Right atrium auricular region (tissue), 2 donors: Measurements from ENCODE around the gene ABHD6. TPM values are rescaled to one million over a fixed set of nuclear protein-coding genes. Genes with fewer than 3 reads are reported as not detected.
"Not testable (repeated sequence)": the region's sequence is repeated elsewhere in the genome, so short reads cannot be mapped to it uniquely, and the experiment has no call there.

Experiments
- DNase-seq: peaks from one replicate; pipeline ENCODE4 v3.0.0-alpha.2; 2019; ENCODE audit warnings: low spot score
- H3K27ac ChIP-seq, 2 donors: fragments of 200-600 bp; sonication (generic); 1 replicate in 1 of 2; 2 replicates in 1 of 2; pipeline ENCODE4 v1.5.1; 2016 to 2019
- H3K27me3 ChIP-seq, 2 donors: fragments of 200-600 bp; sonication (generic); one replicate each; pipeline versions ENCODE4 v1.5.1 to v1.6.0; 2017 to 2019
- H3K36me3 ChIP-seq: fragments of 200-600 bp; sonication (generic); one replicate; pipeline ENCODE4 v1.5.1; 2016
- H3K4me1 ChIP-seq, 2 donors: fragments of 200-600 bp; sonication (generic); one replicate each; pipeline versions ENCODE4 v1.5.1 to v1.6.0; 2017 to 2019
- H3K4me3 ChIP-seq, 2 donors: fragments of 200-600 bp; sonication (generic); 1 replicate in 1 of 2; 2 replicates in 1 of 2; pipeline ENCODE4 v1.5.1; 2017 to 2019; ENCODE audit warnings: mild to moderate bottlenecking in 1 of 2, moderate library complexity in 1 of 2
- H3K9me3 ChIP-seq, 2 donors: fragments of 200-600 bp; sonication (generic); one replicate each; pipeline ENCODE4 v1.5.1; 2019
- total RNA-seq, 2 donors: library from RNA; depleted of rRNA; stranded (reverse); fragments of >200 nt; gene quantifications; one replicate each; pipeline ENCODE4 v1.1.0, GENCODE V29; 2016
- TF ChIP-seq, protein P1 (sequence below), 2 donors: fragments of 200-600 bp; sonication (generic); IDR thresholded peaks; one replicate each; pipeline ENCODE4 v1.5.1; 2019; ENCODE audit warnings: antibody characterized with exemption in 2 of 2

Gene ABHD6
- total RNA-seq, 2 donors from 2014 or later, result 11.3 to 13.8 TPM

DNA sequence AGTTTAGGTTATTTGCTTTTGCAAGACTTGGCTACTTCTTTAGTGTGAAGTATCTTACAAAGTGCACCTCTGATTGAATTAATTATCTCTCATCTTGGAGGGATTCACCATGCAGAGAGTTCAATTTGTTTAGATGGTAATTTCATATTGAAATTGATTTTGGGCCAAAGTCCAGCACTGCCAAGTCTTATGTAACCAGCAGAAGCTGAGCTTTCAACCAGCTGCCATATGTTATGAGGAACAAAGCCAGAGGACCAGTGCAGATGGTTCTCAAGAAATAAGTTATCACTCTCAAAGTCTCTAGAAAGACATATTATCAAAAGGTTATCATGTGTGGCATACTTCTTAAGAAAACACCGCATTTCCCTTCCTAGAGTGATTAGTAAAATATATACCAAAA, 29.0 kb downstream of the ABHD6 start:
- Histone ChIP-seq H3K9me3 (no peaks in the 10 kb centered on the region), H3K27me3 (no peaks in the 10 kb centered on the region), H3K36me3 (peaks cover 29% of the 10 kb centered on the region), H3K4me1 (no peaks in the 10 kb centered on the region), H3K4me3 (no peak overlapping the region), H3K27ac (no peak overlapping the region)
- DNase-seq, result no peak
- TF ChIP-seq, protein P1, sequence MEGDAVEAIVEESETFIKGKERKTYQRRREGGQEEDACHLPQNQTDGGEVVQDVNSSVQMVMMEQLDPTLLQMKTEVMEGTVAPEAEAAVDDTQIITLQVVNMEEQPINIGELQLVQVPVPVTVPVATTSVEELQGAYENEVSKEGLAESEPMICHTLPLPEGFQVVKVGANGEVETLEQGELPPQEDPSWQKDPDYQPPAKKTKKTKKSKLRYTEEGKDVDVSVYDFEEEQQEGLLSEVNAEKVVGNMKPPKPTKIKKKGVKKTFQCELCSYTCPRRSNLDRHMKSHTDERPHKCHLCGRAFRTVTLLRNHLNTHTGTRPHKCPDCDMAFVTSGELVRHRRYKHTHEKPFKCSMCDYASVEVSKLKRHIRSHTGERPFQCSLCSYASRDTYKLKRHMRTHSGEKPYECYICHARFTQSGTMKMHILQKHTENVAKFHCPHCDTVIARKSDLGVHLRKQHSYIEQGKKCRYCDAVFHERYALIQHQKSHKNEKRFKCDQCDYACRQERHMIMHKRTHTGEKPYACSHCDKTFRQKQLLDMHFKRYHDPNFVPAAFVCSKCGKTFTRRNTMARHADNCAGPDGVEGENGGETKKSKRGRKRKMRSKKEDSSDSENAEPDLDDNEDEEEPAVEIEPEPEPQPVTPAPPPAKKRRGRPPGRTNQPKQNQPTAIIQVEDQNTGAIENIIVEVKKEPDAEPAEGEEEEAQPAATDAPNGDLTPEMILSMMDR (IDR thresholded peaks at IDR 0.05), result no peak

DNA sequence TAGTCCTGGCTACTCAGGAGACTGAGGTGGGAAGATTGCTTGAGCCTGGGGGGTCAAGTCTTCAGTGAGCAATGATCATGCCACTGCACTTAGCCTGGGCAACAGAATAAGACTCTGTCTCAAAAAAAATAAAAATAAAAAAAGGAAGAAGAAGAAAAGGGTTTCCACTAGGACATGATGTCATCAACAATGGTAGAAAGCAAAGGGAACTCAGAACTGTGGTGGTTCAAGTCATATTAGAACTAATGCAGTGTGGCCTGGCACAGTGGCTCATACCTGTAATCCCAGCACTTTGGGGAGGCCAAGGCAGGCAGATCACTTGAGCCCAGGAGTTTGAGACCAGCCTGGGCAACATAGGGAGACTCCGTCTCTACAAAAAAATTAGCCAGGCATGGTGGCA, 30.0 kb downstream of the ABHD6 start:
- H3K9me3 ChIP-seq, H3K27me3 ChIP-seq, H3K4me1 ChIP-seq, H3K27ac ChIP-seq, H3K4me3 ChIP-seq, DNase-seq: not testable (repeated sequence)
- peaks cover 29% of the 10 kb centered on the region for H3K36me3 ChIP-seq

DNA sequence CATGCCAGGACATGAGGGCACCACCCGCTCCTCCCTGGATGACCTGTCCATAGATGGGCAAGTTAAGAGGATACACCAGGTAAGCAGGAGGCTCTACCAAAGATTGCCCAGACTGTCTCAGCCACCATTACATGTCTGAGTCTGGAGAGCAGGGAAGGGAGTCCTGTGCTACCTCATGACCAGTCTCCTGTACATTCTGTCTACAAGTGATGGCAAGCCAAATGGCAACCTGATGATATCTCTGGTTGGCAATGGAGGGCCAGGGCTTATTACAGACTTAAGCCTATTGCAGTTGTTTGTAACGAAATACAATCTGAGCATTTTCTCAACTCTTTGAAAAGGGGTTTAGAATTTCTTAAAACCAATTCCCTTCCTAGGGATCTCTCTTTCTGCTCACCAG, 31.8 kb downstream of the ABHD6 start:
- Histone ChIP-seq H3K4me1 (peaks cover 0 to 7% of the 10 kb centered on the region in 2 donors), H3K4me3 (no peak overlapping the region), H3K9me3 (no peaks in the 10 kb centered on the region), H3K27ac (no peak overlapping the region), H3K27me3 (no peaks in the 10 kb centered on the region), H3K36me3 (peaks cover 29% of the 10 kb centered on the region)
- DNase-seq, result no peak
- TF ChIP-seq, protein P1 (IDR thresholded peaks at IDR 0.05), result no peak

DNA sequence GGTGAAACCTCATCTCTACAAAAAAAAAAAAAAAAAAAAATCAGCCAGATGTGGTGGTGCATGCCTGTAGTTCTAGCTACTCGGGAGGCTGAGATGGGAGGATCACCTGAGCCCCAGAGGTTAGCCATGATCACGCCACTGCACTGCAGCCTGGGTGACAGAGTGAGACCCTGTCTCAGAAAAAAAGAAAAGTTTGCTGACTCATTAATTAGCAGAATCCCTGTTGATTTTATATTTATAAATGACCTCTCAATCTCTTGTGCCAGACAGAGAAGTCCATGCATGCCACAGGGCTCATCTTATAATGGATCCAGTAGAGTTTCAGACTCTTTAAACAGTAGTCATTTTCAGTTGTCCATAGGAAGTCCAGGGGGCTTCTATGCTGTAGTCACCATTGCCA, 32.9 kb downstream of the ABHD6 start:
- peaks cover 0 to 7% of the 10 kb centered on the region in 2 donors for H3K4me1 ChIP-seq
- TF ChIP-seq, protein P1 (IDR thresholded peaks at IDR 0.05), result no peak
- no peak overlapping the region for H3K27ac ChIP-seq
- H3K27me3 ChIP-seq, result no peaks in the 10 kb centered on the region
- peaks cover 29% of the 10 kb centered on the region for H3K36me3 ChIP-seq
- DNase-seq, result no peak
- no peak overlapping the region for H3K4me3 ChIP-seq
- no peaks in the 10 kb centered on the region for H3K9me3 ChIP-seq

DNA sequence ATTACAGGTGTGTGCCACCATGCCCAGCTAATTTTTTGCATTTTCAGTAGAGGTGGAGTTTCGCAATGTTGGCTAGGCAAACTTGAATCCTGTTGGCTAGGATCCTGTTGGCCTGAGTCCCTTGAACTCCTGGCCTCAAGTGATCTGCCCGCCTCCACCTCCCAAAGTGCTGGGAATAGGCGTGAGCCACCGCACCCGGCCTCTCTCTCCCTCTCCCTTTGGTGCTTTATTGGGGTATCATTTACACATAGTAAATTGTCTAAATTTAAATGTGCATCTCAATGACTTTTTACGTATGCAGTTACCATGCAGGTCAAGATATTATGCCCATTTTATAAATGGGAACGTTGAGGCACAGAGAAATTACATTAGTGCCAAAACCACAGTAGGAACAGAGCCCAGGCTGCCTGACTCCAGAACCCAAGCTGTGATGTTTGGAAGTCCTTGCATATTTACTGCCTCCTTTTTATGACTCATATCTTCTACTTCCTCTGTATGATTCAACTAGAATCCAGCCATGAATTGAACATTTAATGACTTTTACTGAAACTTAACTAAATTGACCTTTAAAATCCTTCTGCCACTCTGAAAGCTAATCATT, 34.4 kb downstream of the ABHD6 start:
- no peak for DNase-seq
- Histone ChIP-seq H3K36me3 (peaks cover 29% of the 10 kb centered on the region), H3K9me3 (no peaks in the 10 kb centered on the region), H3K27ac (peak overlapping the region in 1 of 2 donors; percentile 29), H3K4me1 (peaks cover 0 to 7% of the 10 kb centered on the region in 2 donors), H3K27me3 (no peaks in the 10 kb centered on the region), H3K4me3 (no peak overlapping the region)
- TF ChIP-seq, protein P1 (IDR thresholded peaks at IDR 0.05), result no peak

DNA sequence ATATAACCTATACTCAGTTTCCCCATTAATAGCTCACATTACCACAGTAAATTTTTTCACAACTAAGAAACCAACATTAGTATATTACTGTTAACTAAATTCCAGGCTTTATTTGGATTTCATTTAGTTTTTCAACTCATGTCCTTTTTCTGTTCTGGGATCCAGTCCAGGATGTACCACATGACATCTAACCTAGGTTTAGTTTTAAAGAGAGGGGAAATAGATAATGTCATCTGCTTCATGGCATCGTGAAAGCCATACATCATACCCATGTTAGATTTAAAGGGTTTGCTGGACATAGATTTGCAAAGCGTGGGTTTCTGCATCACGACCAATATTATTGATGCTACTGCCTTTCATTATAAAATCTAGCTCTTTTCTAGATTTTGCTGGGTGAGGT, 35.3 kb downstream of the ABHD6 start:
- Histone ChIP-seq H3K27ac (peak overlapping the region in 1 of 2 donors; percentile 29), H3K36me3 (peaks cover 20% of the 10 kb centered on the region), H3K4me1 (peaks cover 0 to 7% of the 10 kb centered on the region in 2 donors), H3K27me3 (no peaks in the 10 kb centered on the region), H3K9me3 (no peaks in the 10 kb centered on the region), H3K4me3 (no peak overlapping the region)
- TF ChIP-seq, protein P1 (IDR thresholded peaks at IDR 0.05), result no peak
- DNase-seq, result no peak

DNA sequence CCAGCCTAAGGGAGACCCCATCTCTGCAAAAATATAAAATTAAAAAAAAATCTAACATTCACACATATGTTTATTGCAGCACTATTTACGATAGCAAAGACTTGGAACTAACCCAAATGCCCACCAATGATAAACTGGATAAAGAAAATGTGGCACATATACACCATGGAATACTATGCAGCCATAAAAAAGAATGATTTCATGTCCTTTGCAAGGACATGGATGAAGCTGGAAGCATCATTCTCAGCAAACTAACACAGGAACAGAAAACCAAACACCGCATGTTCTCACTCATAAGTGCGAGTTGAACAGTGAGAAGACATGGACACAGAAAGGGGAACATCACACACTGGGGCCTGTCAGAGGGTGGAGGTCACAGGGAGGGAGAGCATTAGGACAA, 35.8 kb downstream of the ABHD6 start:
- not testable (repeated sequence) for H3K4me1 ChIP-seq, H3K4me3 ChIP-seq, H3K27ac ChIP-seq, H3K9me3 ChIP-seq, H3K27me3 ChIP-seq, DNase-seq
- peaks cover 15% of the 10 kb centered on the region for H3K36me3 ChIP-seq
